HG02840 (cell line): Measurements from ENCODE around the gene NT5C2.
"Not testable (repeated sequence)": the region's sequence is repeated elsewhere in the genome, so short reads cannot be mapped to it uniquely, and the experiment has no call there.

ENCODE experiments used
- ATAC-seq: cut with Tn5 transposase; IDR thresholded peaks from one replicate; pipeline ENCODE4 v1.9.1; 2021; ENCODE audit warnings: mild to moderate bottlenecking, moderate library complexity, moderate number of reproducible peaks; ENCODE audit not compliant: unreplicated experiment, low FRiP score

NT5C2 gene

DNA sequence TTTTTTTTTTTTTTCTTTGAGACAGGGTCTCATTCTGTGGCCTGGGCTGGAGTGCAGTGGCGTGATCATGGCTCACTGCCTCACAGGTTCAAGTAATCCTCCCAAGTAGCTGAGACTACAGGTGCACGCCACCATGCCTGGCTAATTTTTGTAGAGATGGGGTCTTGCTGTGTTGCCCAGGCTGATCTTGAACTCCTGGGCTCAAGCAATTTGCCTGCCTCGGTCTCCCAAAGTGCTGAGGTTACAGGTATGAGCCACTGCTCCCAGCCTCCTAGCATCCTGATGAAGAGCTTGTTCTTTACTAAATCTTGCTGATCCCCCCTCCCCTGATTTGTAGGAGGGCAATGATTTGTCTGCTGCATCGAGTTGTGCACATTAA is 126.0 kb downstream of the NT5C2 start:
- not testable (repeated sequence) for ATAC-seq

DNA sequence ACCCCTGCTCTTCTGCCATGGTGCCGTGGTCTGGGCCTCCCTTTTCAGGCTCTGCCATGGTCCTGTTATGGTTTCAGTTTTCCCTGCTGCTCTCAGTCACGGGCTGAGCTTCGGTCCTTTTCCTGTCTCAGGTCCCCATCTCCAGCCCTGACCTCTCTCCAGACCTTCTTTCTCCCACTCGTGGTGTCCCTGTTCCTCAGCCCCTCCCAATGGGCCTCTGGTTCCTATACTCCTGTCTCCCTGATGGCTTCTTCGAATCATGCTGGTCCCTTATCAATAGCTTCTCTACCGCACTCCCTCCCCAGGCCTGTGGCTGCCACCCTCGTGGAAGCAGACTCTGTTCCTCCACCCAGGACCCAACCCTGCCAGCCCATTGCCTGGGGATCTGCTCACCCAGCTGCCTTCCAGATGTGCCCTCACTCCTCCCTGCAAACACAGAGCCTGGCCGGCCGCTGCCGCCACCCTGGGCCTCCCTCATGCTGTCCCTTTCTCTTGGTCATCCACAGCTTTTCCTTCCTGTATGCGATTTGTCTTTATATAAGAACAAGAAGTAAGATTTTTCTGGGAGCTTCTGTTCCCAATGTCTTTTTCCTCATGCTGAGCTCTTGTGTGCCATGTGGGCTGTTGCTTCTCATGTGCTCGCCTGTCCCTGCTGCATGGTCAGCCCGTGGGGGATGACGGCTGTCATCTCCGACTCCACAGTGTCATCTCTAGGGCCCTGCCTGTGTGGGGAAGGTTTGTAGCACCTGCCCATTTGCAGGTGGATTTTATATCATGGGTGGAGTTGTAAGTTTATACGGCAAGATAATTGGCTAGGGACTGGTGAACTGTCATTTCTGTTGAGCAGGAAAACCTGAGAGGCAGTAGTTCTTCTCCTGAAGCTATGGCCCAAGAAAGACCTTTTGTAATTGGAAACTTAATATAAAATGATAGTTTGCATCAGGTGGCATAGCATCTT is 126.7 kb downstream of the NT5C2 start:
- no peak for ATAC-seq

DNA sequence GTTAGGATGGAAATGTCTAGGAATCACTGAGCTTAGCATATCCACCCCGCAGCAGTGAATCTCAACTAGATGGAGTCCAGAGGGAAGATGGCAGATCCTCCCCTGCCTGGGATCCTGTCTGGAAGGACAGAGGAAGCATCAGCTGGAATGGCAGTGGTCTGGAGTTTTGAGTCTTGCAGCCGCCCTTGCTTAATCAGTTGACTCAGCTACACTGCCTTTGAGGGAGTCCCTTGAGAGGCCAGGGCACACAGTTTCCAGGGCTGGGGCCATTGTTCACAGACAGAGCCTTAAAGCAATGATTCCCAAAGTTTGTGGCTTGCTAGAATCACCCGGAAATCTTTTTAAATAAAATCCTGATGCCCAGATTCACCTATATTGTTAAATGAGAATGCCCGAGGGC is 128.1 kb downstream of the NT5C2 start:
- ATAC-seq: no peak

DNA sequence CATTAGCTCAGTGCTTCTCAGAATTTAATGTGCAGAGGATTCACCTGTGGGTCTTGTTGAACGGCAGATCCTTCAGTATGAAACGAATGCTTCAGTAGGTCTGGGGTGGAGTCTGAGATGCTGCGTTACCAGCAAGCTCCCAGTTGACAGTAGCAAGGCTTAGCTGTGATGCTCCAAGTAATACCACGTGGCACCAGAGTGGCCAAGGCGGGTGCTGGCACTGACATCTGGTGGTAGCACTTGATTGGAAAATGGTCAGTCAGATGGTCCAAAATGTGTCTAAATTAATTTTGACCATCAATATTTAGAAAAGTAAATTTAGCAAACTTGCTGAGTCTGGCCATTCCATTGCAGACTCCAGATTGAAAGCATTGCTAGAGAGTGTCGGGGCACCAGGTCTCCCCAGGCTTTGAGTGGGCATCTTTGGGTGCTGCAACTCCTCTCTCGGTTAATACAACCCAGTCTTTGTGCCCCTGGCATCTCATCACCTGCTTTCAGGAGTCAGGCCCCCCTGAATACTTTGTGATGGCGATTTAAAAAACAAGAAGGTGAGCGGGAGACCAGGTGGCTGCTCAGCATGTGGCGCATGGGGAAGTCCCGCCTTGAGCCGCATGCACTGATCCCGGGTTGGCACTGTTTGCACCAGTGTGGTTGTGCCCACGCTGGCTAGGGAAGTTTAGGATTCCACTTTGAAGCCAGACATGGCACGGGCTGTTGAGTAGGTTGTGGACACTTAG is 130.1 kb downstream of the NT5C2 start:
- ATAC-seq: no peak

DNA sequence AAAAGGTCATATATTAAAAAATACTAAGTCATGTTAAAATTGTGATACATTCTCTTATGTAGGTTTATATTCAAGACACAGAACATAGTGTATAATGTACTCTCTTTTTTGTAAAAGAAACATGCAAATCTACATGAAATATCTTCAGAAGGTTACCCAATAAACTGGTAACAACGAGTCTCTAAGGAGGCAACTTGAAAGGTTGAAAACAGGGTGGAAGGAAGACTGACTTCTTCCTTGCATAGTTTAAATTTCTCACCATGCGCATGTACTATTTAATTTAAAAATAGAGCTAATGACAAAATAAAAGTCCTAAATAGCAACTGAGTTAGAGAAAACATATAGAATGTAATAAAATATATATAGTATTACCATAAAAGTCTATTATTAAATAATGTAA is 132.5 kb downstream of the NT5C2 start:
- ATAC-seq: no peak

DNA sequence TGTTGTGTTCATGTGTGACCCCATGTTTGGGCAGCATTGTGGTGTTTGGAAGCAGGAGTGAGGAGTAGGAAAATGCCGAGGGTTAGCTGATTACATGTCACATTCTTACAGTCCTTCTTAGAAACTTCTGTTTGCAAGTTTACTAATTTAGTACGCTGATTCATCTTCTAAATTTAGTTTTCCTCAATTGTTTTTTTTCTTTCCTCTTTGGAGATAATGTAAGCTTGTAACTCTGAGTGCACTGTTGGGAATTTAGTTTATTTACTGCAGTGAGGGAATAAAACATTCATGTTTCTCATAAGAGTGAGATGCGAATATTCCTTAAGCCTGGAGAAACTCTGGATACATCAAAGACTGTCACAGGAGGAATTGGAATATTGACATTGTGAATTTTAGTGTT is 135.0 kb downstream of the NT5C2 start:
- no peak for ATAC-seq

DNA sequence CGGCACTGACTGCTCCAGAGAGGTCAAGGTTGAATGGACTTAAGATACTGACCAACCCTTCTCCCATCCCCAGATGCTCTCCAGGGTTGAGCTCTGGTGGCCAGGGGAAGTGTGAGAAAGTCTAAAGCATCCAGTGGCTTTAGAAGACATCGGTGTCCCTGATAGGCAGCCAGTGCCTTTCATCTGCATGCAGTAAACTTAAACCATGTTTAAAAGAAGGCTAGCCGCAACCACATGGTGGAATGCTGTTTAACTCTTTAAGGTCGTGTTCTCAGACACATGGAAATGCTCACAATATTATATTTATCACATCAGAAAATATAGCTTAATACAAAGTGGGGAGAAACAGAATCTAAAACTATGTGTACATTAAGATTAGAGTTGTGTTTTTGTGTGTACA is 138.0 kb downstream of the NT5C2 start:
- ATAC-seq: no peak

DNA sequence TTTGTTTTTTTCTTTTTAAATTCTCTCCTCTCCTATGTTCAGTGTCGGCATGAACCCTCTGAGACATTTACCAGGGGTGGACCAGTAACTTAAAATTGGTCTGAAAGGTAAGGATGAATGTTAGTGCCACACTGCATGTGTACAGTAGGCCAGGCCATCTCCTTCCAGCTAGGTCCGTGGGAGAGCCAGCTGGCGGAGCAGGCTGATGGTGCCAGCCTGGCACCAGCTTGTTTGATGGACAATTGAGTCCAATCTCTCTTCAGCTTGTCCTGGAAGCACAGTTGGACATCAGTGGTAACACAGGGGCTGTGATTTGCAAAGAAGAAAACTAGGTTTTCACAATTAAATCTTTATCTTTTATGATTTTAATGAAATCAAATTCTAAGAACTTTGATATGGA is 138.5 kb downstream of the NT5C2 start:
- no peak for ATAC-seq

DNA sequence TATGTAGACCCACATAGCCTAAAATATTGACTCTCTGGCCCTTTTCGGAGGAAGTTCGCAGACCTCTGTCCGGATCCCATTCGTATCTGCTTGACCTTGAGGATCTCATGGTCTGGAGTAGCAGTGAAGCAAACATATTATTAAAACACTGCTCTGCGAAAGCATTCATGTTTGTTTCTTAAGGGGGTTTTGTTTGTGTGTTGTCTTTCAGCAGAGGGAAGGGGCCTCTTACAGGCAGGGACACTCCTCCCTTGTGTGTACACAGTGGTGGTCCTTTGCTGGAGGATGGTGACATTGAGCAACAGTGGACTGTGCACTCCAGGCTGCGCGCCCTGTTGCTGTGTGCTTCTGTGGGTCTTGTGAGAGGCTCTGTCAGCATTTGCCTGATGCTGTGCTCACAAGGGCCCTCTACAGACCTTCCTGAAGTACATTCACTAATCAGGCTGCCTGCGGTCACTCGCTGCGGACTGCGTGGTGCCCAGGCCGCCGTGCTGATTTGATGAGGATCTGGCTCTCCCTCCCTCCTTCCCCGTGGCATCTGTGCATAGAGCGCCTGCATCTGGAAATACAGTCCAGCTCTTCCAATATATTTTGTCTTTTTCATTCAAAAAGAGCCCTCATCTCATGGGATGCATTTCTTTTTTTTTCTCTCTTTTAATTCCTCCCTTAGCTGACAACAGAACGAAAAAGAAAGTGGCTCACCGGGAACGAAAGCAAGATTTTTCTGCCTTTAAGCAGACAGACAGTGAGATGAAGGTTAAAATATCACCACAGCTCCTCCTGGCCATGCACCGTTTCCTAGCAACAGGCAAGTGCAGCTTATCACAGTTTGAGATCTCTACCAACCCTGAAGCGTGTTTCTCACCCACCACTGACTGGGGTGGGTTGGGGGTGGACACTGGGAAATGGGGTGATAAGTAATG is 139.2 kb downstream of the NT5C2 start:
- ATAC-seq: peak; percentile 65

DNA sequence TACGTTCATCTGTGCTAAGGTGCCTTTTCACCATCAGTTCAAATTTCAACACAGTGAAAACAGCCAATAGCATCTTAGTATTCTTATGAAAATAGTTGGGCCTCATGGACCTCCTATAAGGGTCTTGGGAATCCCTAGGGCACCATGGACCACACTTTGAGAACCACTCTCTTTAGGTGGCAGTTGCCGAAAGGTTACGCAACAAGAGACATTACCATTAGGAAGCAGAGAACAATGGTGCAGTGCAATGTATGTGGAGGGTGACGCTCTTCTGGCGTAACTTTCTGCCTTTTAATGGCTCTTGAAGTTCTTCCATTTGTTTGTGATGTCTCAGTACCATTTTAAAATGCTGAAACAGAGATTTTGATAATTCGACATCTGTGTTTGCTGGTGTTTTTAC is 143.8 kb downstream of the NT5C2 start:
- ATAC-seq: no peak

DNA sequence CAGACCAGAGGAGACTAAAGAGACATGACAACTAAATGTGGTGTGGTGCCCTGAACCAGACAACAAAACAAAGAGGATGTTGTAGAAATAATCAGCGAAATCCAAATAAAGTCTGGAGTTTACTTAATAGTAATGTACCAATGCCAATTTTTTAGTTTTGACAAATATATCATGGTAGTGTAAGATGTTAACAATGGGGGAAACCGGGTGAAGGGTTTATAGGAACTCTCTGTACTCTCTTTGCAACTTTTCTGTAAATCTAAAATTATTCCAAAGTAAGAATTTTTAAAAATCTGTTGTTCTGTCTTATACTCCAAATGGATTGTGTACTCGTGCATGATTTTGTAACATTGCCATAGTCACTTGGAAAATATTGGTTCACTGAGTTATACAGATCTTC is 145.7 kb downstream of the NT5C2 start:
- ATAC-seq: no peak

DNA sequence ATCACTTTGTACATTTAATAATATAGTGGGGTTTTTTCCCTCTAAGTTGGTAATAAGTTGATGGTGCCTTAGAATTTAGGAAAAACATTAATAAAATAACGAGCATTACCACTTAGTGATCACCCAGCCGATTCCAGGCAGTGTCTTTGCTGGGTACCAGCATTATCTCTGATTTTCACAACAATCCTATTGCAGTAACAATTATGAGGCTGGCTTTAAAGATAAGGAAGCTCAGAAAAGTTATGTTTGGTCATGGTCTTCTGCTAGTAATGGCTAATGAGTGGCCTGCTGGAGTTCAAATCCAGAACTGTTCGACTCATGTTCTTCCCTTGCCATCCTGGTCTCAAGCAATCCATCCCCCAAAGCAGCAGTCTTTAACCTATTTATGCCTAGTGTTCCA is 147.1 kb downstream of the NT5C2 start:
- no peak for ATAC-seq

DNA sequence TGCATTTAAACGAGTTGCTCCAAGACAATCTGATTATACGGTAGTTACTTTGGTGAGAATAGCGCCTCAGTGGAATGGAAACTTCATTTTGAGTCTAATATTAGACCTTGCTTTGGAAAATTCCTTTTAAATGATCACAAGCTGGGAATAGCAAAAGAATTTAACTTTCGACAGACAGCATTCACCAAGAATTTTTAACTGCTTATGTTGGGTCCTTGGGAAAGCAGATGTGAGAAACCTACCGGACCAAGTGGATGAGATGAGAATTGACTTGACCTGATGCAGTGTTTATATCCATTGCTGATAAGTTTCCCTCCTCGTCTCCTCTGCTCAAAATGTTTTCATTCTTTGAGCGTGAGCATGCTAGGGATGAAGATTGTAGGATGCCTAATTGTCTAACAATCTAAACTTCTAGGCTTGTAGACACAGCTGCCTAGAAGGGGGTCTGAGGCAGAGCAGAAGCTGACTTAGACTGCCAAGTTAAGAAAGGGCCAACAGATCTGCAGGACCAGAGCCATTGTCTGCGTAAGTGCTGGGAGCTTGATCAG is 148.1 kb downstream of the NT5C2 start:
- ATAC-seq: no peak

DNA sequence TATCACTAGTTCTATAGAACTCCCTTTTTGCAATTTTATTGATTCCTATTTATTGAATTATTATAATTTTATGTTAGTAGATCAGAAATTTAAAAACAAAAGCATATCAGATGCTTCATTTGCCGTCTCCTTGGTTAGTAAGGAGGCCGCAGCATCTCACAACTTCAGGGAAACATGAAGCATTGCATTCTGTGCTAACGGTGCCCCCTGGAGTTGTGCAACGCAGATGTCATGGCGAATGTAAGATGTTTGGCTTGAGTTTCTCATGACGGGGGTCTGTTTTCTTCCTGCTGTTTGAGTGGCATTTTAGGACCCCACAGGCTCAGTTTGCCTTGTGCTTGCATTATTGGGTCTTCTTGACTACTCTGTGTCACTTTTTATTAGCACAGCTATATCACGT is 150.2 kb downstream of the NT5C2 start:
- no peak for ATAC-seq

DNA sequence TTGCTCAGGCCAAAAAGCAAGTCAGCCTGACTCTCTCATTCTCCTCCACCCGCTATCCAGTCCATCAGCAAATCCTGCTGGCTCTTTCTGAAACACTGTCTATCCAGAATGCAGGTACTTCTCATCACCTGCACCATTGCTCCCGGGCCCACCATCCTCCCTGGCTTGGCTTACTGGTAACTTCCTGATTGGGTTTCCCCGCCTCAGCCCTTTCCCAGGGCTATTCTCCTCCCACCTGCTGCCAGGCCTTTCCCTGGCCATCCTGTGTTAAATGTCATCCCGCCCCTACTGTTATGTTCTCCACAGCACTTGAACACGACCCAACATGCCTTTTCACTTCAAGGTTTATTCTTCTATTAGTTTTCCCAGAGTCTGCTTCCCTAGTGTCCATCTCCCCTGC is 150.9 kb downstream of the NT5C2 start:
- no peak for ATAC-seq

DNA sequence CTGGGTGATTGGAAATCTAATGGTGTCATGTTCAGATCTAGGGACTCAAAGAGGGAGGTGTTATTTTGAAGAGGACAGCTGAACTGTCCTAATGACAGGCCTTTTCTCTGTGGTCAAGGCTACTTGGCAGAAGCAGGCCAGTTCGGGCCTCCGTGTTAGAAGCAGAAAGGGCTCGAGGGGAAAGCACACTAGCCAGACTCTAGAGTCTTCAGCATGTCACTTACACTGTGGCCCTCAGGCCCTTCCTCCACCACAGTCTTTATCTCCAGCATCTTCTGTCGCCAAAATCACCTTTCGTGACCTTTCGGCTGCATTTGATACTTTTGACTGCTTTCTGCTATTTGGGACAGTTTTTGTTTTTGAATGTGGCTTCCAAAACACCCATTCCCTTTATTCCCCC is 151.7 kb downstream of the NT5C2 start:
- no peak for ATAC-seq

DNA sequence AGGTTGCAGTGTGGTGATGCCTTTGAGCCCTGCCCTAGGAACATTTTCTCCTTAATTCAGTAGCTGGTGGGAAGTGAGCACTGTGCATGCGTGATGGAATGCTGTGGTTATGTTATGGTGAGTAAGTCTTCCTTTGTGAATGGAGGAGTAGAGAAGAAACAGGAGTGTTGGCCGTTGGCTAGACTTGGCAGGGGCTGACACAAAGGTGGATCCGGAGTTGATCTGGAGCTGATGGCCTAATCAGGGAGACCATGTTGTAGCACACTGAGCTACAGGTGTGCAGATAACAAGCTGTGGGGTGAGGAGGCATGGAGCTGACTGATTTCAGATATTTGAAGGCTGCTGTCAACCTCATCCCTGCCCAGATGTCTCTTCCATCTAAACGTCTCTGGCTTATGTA is 152.7 kb downstream of the NT5C2 start:
- no peak for ATAC-seq

DNA sequence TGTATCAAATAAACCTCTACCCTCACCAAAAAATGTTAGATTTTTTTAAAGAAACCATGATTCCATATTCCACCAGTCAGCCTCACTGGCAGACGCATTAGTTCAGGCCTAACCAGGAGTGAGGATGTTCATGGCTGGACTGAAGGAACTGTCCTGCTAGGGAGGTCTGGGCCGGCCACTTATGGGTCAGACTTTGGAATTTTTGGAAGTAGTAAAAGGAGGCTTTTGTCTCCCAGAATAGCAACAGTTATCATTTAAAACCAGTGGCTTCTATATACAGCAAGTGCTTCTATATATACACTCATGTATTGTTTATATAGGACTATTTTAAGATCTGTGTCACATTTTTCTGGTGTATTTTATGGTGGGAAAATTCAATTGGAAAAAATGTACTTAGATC is 154.5 kb downstream of the NT5C2 start:
- no peak for ATAC-seq
